Effector CD8-positive, alpha-beta T cell (primary cell): ENCODE data around the gene SLC27A5.
"Not testable (repeated sequence)": the region's sequence is repeated elsewhere in the genome, so short reads cannot be mapped to it uniquely, and the experiment has no call there.

Experiments
- DNase-seq: peaks from one replicate; lab custom pipeline; 2025; lab: John Stamatoyannopoulos, UW

The SLC27A5 gene

DNA sequence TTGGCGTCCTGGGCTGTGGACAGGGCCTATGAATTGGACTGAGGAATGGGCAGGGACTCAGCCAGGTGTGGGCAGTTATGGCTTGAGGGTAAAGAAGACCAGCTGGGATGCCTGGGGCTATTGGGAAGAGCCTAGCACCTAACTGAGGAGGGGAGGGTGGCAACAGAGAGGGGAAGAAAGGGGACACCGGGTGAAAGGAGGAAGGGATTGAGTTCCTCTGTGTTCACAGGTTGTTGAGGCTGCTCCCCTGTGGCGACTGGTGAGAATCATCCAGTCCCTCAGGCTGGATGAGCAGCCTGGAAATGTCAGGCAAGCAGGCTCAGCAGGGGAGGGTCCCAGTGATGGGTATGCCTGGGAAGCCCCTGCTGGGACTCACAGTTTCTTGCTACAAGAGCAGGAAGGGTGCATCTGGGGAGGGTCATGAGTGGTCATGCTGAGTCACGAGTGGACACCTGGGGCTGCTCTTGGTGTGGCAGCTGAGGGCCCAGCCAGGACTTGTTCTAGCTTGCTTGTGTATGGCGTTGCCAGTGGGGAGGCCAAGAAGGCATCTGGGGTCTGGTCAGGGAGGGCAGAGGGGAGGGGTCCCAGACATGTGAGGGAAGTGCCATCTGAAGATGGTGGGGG lies 43.5 kb downstream of the SLC27A5 start:
- no peak for DNase-seq

DNA sequence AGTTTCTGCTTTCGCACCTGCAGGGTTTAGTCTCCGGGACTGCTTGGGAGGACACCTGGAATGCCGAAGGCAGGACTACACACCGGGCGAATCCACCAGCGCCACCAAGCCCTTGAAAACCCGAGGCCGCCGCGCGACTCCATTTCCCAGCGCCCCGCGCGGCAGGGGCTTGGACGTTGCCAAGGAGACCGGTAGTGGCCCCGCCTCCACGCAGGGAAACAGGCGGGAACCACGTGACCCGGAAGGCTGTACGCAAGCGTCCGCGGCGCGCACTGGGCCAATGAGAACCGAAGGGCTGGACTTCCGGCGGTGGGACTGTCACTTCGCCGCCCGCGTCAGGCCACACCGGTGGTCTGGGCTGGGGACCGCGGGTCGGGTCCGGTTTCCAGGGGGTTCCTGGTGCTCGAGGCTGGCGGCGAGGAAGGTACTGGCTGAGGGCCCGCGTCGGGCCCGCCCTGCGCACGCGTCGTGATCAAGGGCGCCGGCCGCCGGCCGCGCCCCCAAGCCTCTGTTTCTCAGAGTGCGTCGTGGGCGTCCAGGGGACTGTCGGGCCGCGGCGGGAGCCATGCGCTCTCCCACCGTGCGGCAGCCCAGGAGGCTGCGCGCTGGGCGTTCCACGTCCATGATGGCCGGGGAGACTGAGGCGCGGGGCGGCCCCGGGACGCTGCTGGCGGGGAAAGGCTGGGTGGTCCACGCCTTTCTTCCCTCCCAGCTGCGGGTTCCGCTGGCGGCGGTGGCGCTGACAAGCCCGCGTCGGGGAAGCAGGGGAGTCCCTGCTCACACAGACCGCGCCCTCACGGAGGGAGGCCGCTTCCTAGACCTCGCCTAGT lies 44.8 kb downstream of the SLC27A5 start, which contains the start of gene ZNF324:
Gene ZNF324 (plus strand): TSS at position 321 of the 830 bp plus-strand sequence. CDS start 2,106 bp downstream, outside the sequence.
- DNase-seq = peak; percentile 96

DNA sequence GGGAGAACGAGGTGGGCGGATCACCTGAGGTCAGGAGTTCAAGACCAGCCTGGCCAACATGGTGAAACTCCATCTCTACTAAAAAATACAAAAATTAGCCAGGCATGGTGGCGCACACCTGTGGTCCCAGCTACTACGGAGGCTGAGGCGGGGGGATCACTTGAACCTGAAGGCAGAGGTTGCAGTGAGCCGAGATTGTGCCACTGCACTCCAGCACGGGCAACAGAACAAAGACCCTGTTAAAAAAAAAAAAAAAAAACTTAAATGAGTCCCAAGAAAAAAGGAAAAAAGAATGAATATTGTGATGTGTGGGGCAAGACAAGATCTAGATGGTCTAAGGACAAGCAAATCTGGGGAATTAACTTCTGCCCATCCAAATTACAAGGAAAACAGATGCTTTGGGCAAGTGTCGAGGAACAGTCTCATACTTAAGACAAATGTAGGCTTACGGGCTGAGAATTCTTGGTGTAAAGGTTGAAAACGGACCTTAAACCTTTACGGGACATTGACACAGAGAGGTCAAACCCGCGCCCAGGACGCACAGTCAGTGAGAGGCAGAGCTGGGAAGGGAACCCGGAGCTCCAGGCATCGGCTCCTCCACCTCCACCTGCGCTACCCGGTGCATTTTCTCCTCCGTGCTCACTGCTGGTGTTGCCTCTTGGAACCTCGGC lies 45.6 kb downstream of the SLC27A5 start:
- no peak for DNase-seq

DNA sequence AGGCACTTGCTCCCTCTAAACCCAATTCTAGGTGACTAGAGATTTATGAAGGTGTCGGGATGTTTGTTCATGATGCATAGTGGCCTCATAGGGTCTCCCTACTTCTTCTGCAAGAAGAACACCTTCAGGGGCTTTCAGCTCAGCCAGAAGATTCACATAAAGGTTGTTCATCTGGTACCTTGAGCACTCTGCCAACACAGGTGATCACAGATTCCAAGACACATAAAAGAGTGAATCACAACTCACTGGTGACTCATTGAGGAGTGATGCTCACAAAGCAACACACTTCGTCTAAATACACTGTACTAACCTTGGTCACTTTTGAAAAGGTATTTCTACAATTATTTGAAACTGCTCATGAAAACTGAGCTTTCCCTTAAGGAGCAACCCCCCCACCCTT lies 51.8 kb downstream of the SLC27A5 start:
- DNase-seq = no peak

GRCh38 chr19:58456111-58456510 lies 55.7 kb downstream of the SLC27A5 start:
- no peak for DNase-seq

GRCh38 chr19:58455306-58455705 lies 56.5 kb downstream of the SLC27A5 start:
- no peak for DNase-seq

- no peak for DNase-seq
These were observed 58.0 kb downstream of the SLC27A5 start for GRCh38 chr19:58453743-58454142.

DNA sequence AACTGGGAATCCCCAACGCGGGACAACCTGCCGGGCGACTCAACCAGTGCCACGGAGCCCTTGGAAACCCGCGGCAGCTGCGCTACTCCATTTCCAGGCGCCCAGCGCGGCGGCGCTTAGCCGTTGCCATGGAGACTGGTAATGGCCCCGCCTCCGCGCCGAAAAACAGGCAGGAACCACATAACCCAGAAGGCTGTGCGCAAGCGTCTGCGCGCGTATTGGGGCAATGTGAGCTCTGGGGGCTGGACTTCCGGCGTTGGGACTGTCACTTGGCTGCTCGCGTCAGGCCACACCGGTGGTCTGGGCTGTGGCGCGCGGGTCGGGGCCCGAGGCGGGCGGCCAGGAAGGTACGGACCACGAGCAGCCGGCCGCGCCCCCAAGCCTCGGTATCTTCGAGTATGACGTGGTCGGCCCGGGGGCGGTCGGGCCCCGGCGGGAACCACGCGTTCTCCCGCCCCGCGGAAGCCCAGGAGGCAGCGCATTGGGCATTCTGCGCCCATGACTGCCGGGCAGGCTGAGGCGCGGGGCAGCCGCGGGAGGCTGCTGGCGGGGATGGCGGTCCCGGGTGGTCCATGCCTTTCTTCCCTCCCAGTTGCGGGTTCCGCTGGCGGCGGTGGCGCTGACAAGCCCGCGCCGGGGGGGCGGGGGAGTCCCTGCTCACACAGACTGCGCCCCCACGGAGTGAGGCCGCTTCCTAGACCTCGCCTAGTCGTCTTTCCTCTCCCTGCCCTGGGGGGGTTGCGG lies 60.3 kb downstream of the SLC27A5 start, which contains the start of gene ZNF324B:
Gene ZNF324B (plus strand): TSS at position 265 of the 744 bp plus-strand sequence. CDS start 2,080 bp downstream, outside the sequence.
- peak; percentile 96 for DNase-seq

- no peak for DNase-seq
These were observed 60.9 kb downstream of the SLC27A5 start for GRCh38 chr19:58450856-58451357.

GRCh38 chr19:58449980-58450379 lies 61.8 kb downstream of the SLC27A5 start:
- DNase-seq = not testable (repeated sequence)

- not testable (repeated sequence) for DNase-seq
These were observed 62.9 kb downstream of the SLC27A5 start for GRCh38 chr19:58448860-58449259.
